Measurements from ENCODE around the gene RPL29.
A peak's percentile ranks its signal among the peaks of the same experiment; 100 is the strongest.

RPL29 gene

GRCh38 chr3:51961602-51962569, 33.8 kb downstream of the RPL29 start:
- no peak for DNase-seq

GRCh38 chr3:51961011-51961410, 34.7 kb downstream of the RPL29 start:
- DNase-seq: no peak

- DNase-seq: no peak
These were observed 35.3 kb downstream of the RPL29 start for GRCh38 chr3:51960386-51960785.

GRCh38 chr3:51959651-51960050, 36.0 kb downstream of the RPL29 start:
- DNase-seq: no peak

- no peak for DNase-seq
These were observed 36.8 kb downstream of the RPL29 start for GRCh38 chr3:51958603-51959521.

- DNase-seq: no peak
These were observed 38.0 kb downstream of the RPL29 start for GRCh38 chr3:51957520-51958205.

- peak; percentile 52 for DNase-seq
These were observed 39.6 kb downstream of the RPL29 start for GRCh38 chr3:51955893-51956770.

GRCh38 chr3:51955175-51955892, 40.4 kb downstream of the RPL29 start, which contains the start of gene GPR62:
TSS of gene GPR62 (plus strand) at chr3:51955381. CDS start at chr3:51955653, 272 bp downstream.
- no peak for DNase-seq

GRCh38 chr3:51954713-51955112, 41.0 kb downstream of the RPL29 start:
- DNase-seq: no peak

GRCh38 chr3:51954105-51954504, 41.6 kb downstream of the RPL29 start:
- DNase-seq: no peak

GRCh38 chr3:51953445-51953844, 42.2 kb downstream of the RPL29 start:
- DNase-seq: no peak

GRCh38 chr3:51950899-51951298, 44.8 kb downstream of the RPL29 start:
- DNase-seq: no peak

GRCh38 chr3:51949121-51949520, 46.6 kb downstream of the RPL29 start:
- no peak for DNase-seq

GRCh38 chr3:51948016-51948580, 47.6 kb downstream of the RPL29 start:
- no peak for DNase-seq

- DNase-seq: no peak
These were observed 48.3 kb downstream of the RPL29 start for GRCh38 chr3:51947215-51947900.

- no peak for DNase-seq
These were observed 48.9 kb downstream of the RPL29 start for GRCh38 chr3:51946796-51947195.

GRCh38 chr3:51945926-51946705, 49.6 kb downstream of the RPL29 start:
- DNase-seq: no peak

GRCh38 chr3:51945031-51945840, 50.5 kb downstream of the RPL29 start:
- no peak for DNase-seq
